HCT116 (cell line): Measurements from ENCODE around the gene ACSS2. TPM values are rescaled to one million over a fixed set of nuclear protein-coding genes. Genes with fewer than 3 reads are reported as not detected.

Source experiments
- ATAC-seq: fragments of 200-7000 bp; cut with Tn5 transposase; 2 replicates; pipeline ENCODE4 v1.9.1; 2020; ENCODE audit warnings: mild to moderate bottlenecking, moderate library complexity
- BruUV-seq: library from RNA; stranded (reverse); fragments of 400-500 nt; replicated peaks from 2 replicates; lab custom pipeline; 2021; lab: Mats Ljungman, UMichigan
- CTCF ChIA-PET: fragments of 300-600 bp; sonication (Branson Sonifier 250); formaldehyde crosslinking; loops from one replicate; lab custom pipeline; 2021; ENCODE audit warnings: antibody characterized with exemption; lab: Charles Lee
- POLR2A ChIA-PET: fragments of 300-600, 350-600 bp; sonication (Branson Sonifier 250); formaldehyde crosslinking; loops from one replicate; lab custom pipeline; 2021; ENCODE audit warnings: antibody characterized with exemption; lab: Charles Lee
- RAD21 ChIA-PET, 2 experiments: fragments of 300-600 bp; sonication (Branson Sonifier 250); formaldehyde crosslinking; loops; one replicate each; lab custom pipeline; 2023; ENCODE audit warnings: low total read pairs in 2 of 2; ENCODE audit not compliant: uncharacterized antibody in 2 of 2, unreplicated experiment in 2 of 2, low non-redundant PET in 1 of 2; lab: Charles Lee
- DNase-seq: peaks from one replicate; pipeline ENCODE4 v3.0.0-alpha.2; 2010; ENCODE audit warnings: low read depth, low spot score
- H2AFZ ChIP-seq: fragments of 200-600 bp; shearing (Covaris generic), sonication (generic); 2 replicates; pipeline ENCODE4 v1.6.1; 2017; ENCODE audit warnings: low read depth, mixed run types, mixed read lengths, antibody characterized with exemption, low read length; ENCODE audit not compliant: poor library complexity, severe bottlenecking
- H3K27ac ChIP-seq: 2 replicates; pipeline ENCODE4 v1.5.1; 2012; ENCODE audit warnings: low read depth, low read length
- H3K27me3 ChIP-seq: fragments of 200-600 bp; sonication (generic); 2 replicates; pipeline ENCODE4 v1.6.1; 2016; ENCODE audit warnings: mixed run types, low read length, mixed read lengths; ENCODE audit not compliant: insufficient read depth
- H3K36me3 ChIP-seq, 2 experiments: fragments of 200-500 bp in 1 of 2; fragments of 200-600 bp in 1 of 2; sonication (Bioruptor generic) in 1 of 2; sonication (generic) in 1 of 2; 2 replicates each; pipeline versions ENCODE4 v1.5.1 to v1.6.1; 2014 to 2016; ENCODE audit warnings: low read length in 2 of 2, inconsistent platforms in 1 of 2, mixed read lengths in 1 of 2, mixed run types in 1 of 2; ENCODE audit not compliant: insufficient read depth in 2 of 2, control insufficient read depth in 1 of 2
- H3K4me1 ChIP-seq, 2 experiments: fragments of 200-600 bp in 1 of 2; sonication (generic) in 1 of 2; 2 replicates each; pipeline versions ENCODE4 v1.5.1 to v1.6.1; 2012 to 2017; ENCODE audit warnings: low read length in 2 of 2, inconsistent platforms in 1 of 2, mild to moderate bottlenecking in 1 of 2, mixed read lengths in 1 of 2, mixed run types in 1 of 2, moderate library complexity in 1 of 2; ENCODE audit not compliant: insufficient read depth in 2 of 2, control insufficient read depth in 1 of 2
- H3K4me2 ChIP-seq: fragments of 200-600 bp; sonication (generic); 2 replicates; pipeline ENCODE4 v1.6.1; 2017; ENCODE audit warnings: mixed run types, low read length, mixed read lengths
- H3K4me3 ChIP-seq, 2 experiments: fragments of 200-600 bp in 1 of 2; sonication (generic) in 1 of 2; replicated peaks in 1 of 2; 2 replicates each; pipeline ENCODE4 v1.5.1; 2011 to 2016; ENCODE audit warnings: low read length in 2 of 2, control low read depth in 1 of 2, low read depth in 1 of 2, mild to moderate bottlenecking in 1 of 2, mixed read lengths in 1 of 2, mixed run types in 1 of 2
- H3K79me2 ChIP-seq: fragments of 200-600 bp; sonication (generic); 2 replicates; pipeline ENCODE4 v1.6.1; 2017; ENCODE audit warnings: mild to moderate bottlenecking, mixed run types, low read length, moderate library complexity, mixed read lengths; ENCODE audit not compliant: insufficient read depth
- H3K9ac ChIP-seq: fragments of 200-600 bp; sonication (generic); 2 replicates; pipeline ENCODE4 v1.6.1; 2016; ENCODE audit warnings: low read length, mixed read lengths
- H3K9me2 ChIP-seq: fragments of 200-600 bp; sonication (generic), shearing (Covaris generic); 2 replicates; pipeline ENCODE4 v1.6.1; 2017; ENCODE audit warnings: mixed run types, mild to moderate bottlenecking, moderate library complexity; ENCODE audit not compliant: insufficient read depth
- H3K9me3 ChIP-seq, 2 experiments: fragments of 200-500 bp in 1 of 2; fragments of 200-600 bp in 1 of 2; sonication (Bioruptor generic) in 1 of 2; sonication (generic) in 1 of 2; 2 replicates each; pipeline ENCODE4 v1.6.1; 2014 to 2017; ENCODE audit warnings: low read length in 2 of 2, mixed read lengths in 2 of 2, inconsistent platforms in 1 of 2, low read depth in 1 of 2, mild to moderate bottlenecking in 1 of 2, mixed run types in 1 of 2, moderate library complexity in 1 of 2; ENCODE audit not compliant: control insufficient read depth in 1 of 2, insufficient read depth in 1 of 2
- H4K20me1 ChIP-seq: fragments of 200-600 bp; sonication (generic), shearing (Covaris generic); 2 replicates; pipeline ENCODE4 v1.6.1; 2017; ENCODE audit warnings: mixed run types, mild to moderate bottlenecking, moderate library complexity; ENCODE audit not compliant: insufficient read depth
- EGR1 ChIP-seq: IDR thresholded peaks from 2 replicates; pipeline ENCODE4 v1.6.1; 2012; ENCODE audit warnings: low read depth
- ELF1 ChIP-seq: IDR thresholded peaks from 2 replicates; pipeline ENCODE4 v1.6.1; 2012; ENCODE audit warnings: low read depth, borderline replicate concordance
- EZH2phosphoT487 ChIP-seq: fragments of 200-600 bp; IDR thresholded peaks from 2 replicates; pipeline ENCODE4 v1.6.1; 2018; ENCODE audit warnings: antibody characterized with exemption, borderline replicate concordance
- FOSL1 ChIP-seq: IDR thresholded peaks from 2 replicates; pipeline ENCODE4 v1.6.1; 2012; ENCODE audit warnings: low read depth
- MAX ChIP-seq: IDR thresholded peaks from 2 replicates; pipeline ENCODE4 v1.6.1; 2012
- REST ChIP-seq: IDR thresholded peaks from 2 replicates; pipeline ENCODE4 v1.6.1; 2012; ENCODE audit warnings: low read depth
- ZNF274 ChIP-seq: fragments of 200-500 bp; sonication (Bioruptor generic); IDR thresholded peaks from 2 replicates; pipeline ENCODE4 v1.6.1; 2014; ENCODE audit warnings: mild to moderate bottlenecking, low read depth, low read length, inconsistent platforms
- intact Hi-C: fragments of 100-400 bp; cut with micrococcal nuclease; formaldehyde crosslinking; loops from 2 replicates; pipeline ENCODE4 v1.10.0; 2022
- total RNA-seq: library from RNA; stranded (reverse); gene quantifications from one replicate; pipeline ENCODE4 v1.2.1, GENCODE V29; 2021; ENCODE audit not compliant: unreplicated experiment
- TF ChIP-seq, protein P1 (sequence below): IDR thresholded peaks from 2 replicates; pipeline ENCODE4 v1.6.1; 2011; ENCODE audit warnings: mild to moderate bottlenecking, low read length, moderate library complexity; ENCODE audit not compliant: insufficient replicate concordance; ENCODE audit errors: extremely low read depth

The ACSS2 gene
- total RNA-seq, 1 experiment from 2014 or later, result 71.7 TPM

DNA sequence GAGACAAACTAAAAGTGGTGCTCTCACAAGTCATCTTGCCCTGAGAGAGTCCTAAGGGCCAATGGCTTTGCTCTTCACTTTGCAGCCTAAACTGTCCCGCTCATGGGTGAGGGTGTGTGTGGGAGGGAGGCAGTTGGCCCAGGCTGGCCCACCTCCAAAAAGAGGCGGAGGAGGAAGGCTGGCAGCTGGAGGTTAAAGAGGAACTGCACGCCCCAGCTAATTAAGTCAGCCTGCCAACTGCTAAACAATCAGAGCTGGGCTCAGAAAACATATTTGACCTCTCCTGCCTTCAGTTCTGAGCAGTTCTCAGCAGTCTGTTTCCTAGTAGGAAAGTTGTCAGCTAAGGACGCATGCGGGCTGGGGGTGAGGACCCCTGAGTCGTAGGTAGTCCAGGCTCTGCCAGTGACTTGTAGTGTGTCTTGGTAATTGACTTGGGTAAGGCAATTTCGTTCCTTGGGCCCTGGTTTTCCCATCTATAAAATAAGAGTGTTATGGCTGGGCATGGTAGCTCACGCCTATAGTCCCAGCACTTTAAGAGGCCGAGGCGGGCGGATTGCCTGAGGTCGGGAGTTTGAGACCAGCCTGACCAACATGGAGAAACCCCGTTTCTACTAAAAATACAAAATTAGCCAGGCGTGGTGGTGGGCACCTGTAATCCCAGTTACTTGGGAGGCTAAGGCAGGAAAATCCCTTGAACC is 62.2 kb downstream of the ACSS2 start:
- Histone ChIP-seq H4K20me1 (no peaks in the 10 kb centered on the region), H3K4me1 (no peaks in the 10 kb centered on the region), H2AFZ (no peak overlapping the region), H3K9me3 (no peaks in the 10 kb centered on the region), H3K9me2 (no peaks in the 10 kb centered on the region), H3K27me3 (no peaks in the 10 kb centered on the region), H3K4me3 (no peak overlapping the region), H3K9ac (no peak overlapping the region), H3K27ac (no peak overlapping the region), H3K79me2 (no peaks in the 10 kb centered on the region), H3K36me3 (peaks cover 25 to 47% of the 10 kb centered on the region in 2 experiments), H3K4me2 (no peak overlapping the region)
- no peak for DNase-seq
- ChIA-PET RAD21 (no interaction called here), CTCF (no interaction called here), POLR2A (interaction anchor here (1.0 kb wide), 1 partner anchor 17 kb away, joined by 3 read pairs; the partner anchor contains the start of genes GSS and MYH7B)
- no peak for ATAC-seq
- intact Hi-C loops, result no loop called here
- TF ChIP-seq, protein P1, sequence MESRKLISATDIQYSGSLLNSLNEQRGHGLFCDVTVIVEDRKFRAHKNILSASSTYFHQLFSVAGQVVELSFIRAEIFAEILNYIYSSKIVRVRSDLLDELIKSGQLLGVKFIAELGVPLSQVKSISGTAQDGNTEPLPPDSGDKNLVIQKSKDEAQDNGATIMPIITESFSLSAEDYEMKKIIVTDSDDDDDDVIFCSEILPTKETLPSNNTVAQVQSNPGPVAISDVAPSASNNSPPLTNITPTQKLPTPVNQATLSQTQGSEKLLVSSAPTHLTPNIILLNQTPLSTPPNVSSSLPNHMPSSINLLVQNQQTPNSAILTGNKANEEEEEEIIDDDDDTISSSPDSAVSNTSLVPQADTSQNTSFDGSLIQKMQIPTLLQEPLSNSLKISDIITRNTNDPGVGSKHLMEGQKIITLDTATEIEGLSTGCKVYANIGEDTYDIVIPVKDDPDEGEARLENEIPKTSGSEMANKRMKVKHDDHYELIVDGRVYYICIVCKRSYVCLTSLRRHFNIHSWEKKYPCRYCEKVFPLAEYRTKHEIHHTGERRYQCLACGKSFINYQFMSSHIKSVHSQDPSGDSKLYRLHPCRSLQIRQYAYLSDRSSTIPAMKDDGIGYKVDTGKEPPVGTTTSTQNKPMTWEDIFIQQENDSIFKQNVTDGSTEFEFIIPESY, result no peak
- TF ChIP-seq EZH2phosphoT487 (no peak), ZNF274 (no peak), EGR1 (no peak), ELF1 (no peak), FOSL1 (no peak), MAX (no peak), REST (no peak)
- no TSS peak for BruUV-seq
